GM19240 (cell line): ENCODE data around the gene SMIM44.

ENCODE experiments used
- DNase-seq: peaks from one replicate; pipeline ENCODE4 v3.0.0; 2011; ENCODE audit warnings: low spot score; ENCODE audit not compliant: insufficient read length

SMIM44 gene

DNA sequence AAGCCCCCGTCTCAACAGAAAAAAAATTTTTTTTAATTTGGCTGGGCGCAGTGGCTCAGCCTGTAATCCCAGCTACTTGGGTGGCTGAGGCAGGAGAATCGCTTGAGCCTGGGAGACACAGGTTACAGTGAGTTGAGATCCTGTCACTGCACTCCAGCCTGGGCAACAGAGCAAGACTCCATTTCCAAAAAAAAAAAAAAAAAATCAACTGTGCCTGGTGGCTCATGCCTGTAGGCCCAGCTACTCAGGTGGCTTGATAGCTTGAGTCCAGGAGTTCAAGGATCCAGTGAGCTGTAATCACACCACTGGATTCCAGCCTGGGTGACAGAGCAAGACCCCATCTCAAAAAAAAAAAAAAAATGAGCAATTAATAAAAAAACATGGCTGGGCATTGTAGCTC is 18.5 kb upstream of the SMIM44 start:
- DNase-seq: no peak

DNA sequence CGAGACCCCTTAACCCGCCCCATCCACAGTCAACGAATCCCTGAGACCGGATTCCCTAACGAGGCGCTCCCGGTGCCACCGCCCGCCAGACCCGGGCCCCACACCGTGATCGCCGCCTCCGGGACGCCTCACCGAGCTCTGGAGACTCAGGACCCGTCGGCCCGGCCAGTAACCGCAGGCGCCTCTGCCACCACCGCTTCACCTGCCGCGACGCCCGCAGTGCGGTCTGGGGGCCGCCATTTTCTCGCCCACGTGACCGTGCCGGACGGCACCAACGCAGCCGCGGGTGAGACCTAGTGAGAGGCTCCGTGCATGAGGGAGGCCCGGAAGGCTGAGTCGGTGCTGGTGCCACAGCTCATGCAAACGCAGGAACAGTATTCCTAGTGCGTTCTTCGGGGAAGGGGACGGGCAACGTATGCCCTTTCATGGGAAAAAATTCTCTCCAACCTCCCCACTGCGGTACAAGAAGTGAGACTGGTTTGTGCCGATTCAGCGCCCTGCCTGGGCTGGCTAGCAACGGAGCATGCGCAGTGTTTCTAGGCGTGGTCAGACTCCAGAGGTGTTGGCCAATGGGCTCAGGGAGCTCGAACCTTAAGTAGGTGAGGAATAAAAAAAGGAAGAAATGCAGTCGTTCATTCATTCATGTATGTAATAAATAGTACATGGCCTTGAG is 17.3 kb upstream of the SMIM44 start, which contains the start of gene DOHH:
Gene DOHH, minus strand, starts transcription at position 246 of the 673 bp plus-strand sequence. CDS start 3,860 bp downstream, outside the sequence.
- peak; percentile 98 for DNase-seq

DNA sequence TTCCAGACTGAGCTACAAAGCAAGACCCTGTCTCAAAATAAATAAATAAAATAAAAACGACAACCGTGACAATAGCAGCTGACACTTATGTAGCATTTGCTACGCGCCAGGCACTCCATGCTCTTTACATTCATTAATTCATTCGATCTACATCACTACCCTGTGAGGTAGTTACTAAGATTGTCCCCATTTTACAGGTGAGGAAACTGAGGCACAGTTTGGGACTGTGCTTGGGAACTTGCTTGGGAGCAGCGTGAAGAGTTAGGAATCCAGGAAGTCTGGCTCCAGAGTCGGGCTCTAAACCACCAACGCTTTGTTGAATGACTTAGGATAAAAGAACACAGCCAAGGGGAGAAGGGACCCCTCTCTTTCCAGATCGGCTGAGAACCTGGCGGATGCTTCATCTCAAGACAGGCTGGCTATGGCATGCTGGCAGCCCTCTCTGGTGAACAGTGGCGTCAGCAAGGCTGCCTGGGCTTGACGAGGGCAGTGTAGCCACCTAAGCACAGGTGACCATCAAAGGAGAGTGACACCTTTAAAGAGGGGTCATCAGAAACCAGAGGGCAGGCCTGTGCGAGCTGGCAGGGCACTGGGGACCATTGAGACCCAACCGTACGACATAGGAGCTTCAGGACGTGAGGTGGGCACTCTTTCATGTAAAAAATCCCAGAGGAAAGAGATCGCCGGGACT is 16.6 kb upstream of the SMIM44 start:
- no peak for DNase-seq

DNA sequence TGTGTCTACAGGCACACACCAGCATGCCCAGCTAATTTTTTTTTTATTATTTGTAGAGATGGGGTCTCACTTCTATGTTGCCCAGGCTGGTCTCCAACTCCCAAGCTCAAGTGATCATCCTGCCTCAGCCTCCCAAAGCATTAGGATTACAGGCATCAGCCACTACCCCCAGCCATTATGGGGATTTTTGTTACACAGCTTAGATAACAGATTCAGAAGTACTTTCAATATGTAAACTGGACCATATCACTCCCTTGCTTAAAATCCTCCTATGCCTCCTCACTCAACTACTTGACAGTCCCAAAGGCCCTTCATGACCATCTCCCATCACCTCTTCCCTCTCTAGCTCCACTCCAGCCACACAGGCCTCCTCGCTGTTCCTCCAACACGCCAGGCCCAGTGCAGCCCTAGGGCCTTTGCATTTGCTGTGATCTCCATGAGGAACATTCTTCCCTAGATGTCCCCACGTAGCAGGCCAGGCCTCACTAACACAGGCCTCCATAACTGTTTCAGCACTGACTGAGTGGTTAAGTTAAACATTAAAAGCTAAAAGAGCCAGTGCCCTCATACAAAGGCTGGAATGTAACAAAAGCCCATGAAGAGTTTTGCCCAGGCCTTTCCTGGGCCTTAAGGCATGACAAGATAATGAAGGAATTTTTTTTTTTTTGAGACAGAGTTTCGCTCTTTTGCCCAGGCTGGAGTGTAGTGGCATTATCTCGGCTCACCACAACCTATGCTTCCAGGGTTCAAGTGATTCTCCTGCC is 14.7 kb upstream of the SMIM44 start:
- DNase-seq: no peak

DNA sequence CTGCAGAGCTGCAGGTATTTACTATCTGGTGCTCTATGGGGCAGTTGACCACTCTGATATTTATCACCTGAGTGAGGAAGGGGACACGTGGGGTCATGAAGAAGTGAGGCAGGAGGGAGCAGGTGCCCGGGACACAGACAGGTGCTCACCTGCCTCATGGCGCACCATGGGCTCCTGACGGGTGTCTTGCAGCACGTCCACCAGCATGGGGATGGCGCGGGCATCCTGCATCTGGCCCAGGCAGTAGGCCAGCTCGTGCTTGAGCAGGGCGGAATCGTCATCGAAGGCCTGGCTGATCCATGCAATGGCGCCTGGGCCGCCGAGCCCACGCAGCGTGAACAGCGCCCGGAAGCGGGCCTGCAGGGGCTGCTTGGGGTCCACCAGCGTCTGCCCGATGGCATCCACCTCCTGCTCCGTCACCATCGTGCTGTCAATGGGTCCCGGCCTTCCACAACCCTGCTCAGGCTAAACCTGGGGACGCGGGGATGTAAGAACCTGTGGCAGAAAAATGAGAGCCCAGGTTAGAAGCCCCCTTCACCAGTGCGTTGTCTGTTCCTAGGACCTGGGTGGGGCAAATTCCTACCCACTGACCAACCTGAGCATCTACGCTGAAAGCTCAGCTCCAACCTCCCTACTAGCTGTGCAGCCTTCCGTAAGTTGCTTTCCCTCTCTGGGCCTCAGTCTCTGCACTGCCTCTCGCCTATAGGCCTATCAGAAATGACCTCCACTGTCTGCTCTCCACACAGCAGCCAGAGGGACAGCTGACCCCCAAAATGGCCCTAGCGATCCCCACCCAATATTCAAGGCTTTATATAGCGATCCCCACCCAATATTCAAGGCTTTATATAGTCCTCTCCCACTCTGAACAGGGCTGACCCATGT is 13.4 kb upstream of the SMIM44 start:
- no peak for DNase-seq

DNA sequence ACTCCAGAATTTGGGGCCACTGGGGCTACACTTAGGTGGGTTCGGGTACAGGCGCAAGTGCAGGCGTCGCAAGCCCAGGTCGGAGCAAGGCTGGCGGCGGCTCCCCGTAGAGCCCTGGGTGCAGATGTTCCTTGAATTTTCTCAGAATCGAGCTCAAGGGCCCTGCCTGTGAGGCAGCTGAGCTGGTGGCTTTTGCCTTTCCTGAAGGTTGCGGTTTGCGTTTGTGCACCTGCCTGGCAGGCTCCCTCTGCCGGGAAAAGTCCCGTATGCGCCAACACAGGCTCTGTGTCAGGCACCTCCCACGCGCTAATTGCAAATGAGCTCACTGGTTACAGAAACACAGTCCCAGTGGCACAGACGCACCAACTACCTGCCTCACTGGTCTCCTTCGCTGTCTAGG is 11.3 kb upstream of the SMIM44 start:
- no peak for DNase-seq

DNA sequence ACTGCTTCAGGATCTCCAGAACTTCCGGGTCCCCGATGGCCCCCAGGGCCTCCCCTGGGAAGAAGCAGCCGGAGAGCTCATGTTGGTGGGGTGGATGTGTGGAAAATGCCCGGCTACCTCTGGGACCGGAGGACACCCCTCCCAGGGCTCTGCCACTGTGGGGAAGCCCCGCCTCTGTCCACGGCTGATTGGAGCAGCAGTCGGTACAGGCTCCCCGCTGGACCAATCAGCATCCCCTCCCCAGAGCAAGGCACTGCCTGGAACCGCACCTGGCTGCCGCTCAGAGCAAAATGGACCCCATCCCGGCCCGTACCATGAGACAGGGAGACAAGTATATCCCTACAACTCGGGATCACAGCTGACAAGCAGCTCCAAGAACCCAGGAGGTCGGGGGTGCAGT is 10.8 kb upstream of the SMIM44 start:
- peak; percentile 61 for DNase-seq

DNA sequence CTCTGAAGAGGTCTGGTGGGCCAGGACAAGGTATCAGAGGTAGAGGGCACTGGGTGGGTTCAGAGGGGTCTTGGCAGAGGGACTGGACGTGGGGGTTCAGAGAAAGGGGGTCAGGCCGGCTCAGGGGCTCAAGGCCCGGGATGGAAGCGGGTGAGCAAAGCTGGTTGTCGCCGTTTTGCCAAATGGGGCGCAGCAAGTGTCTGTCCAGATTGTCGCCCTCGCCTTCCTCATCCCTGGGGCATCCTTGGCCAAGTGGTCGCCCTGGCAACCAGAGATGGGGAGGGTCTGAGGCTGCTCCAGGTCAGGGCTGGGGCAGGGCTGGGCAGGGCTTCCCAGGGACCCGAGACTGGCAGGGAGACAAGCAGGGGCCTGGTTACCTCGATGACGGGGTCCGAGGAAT is 10.4 kb upstream of the SMIM44 start:
- DNase-seq: no peak

DNA sequence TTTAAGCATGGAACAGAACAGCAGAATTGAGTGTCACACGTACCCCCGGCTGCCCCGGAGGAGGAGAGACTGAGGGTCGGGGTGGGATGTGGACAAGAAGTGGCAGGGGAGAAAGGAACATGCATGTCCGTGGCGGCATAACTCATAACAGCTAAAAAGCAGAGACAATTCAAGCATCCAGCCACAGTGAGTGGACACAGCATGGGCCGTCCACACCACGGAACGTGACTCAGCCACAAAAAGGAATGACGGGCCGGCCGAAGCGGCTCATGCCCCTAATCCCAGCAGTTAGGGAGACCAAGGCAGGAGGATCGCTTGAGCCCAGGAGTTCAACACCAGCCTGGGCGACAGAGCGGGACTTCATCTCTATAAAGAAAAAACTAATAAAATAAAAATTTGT is 9.7 kb upstream of the SMIM44 start:
- DNase-seq: no peak

DNA sequence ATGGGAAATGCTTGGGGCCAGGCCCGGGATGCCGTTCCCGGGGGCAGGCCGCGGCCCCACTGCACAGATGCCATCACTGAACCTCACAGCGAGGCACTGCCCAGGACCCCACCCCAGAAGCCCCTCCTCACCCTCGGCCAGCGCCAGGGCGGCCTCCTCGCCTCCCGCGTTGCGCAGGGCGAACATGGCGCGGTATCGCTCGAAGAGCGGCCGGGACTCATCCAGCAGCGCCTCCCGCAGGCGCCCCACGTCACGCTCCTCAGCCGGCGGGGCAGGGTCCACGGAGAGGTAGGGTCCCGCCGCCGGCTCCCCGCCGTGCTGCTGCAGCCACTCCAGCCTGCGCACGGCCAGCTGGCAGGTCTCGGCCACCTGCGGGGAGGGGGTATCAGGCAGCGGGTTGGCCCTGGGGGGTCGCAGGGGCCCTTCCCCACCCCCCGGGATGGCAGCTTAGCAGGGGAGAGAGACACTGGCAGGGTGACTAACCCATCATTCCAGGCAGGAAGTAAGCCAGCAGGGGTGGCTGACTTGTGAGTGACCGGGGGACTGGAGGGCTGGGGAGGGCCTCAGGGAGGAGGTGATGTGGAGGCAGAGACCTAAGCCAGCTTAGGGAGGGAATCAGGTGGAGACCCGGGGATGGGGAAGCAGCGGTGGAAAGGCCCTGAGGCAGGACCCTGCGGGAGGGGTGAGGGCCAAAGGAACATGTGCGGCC is 9.0 kb upstream of the SMIM44 start:
- no peak for DNase-seq

DNA sequence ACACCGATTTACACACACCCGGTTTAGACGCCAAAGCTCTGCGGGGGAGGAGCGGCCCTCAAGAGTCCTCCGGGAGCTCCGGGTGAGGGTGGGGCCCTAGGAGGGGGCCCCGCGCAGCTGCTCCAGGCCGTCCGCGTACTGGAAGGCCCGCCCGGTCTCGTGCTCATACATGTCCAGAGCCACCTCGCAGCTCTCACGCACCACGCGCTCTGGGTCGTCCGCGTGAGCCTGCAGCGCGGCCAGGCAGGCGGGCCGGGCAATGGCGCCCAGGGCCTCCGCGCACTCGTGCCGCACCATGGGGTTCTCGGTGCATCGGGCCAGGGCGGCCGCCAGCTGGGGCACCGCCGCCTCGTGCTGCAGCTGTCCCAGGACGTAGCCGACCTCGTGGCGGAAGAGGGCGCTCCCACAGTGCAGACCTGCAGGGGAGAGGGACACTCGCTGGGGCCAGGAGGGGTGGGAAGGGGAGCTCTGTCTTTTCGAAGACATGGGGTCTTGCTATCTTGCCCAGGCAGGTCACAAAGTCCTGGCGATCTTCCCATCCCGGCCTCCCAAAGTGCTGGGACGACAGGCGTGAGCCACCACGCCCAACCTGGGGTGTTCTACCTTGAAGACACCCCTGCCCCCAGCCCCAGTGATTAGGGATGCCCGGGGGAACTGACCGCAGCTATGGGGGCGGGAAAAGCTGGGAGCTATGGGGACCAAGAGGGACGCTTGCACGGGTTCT is 8.3 kb upstream of the SMIM44 start:
- DNase-seq: no peak

DNA sequence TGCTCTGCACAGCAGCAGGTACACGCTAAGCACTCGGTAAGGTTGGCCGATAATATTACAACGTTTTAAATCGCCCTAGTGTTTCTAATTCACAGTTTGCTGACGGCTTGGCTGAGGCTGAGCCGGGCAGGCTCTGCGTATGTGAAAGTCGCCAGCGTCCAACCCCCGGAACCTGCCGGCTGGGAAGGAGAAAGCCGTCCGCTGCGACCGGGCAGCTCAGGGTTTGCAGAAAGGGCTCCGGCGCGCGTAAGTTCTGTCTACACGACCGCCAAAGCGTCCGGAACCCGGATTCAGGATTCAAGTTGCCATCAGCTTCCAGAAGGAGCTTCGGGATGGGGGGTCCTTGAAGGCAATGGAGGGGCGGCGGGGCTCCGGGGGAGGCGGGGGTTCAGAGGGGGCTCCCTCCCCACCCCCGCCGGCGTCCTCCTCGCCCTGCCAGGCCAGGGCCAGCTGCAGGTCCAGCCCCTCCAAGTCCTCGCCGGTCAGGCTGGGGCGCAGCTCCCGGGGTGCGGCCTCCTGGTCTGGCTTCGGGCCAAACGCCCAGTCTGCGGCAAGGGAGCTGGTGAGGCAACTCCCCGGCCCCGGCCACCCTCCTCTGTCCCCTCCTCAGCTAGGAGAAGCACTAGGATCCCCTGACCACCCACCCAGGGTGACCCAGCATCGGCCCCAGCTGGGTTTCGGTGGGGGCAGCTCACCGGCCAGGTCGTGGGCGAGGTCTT is 575 bp downstream of the SMIM44 start:
- DNase-seq: no peak

DNA sequence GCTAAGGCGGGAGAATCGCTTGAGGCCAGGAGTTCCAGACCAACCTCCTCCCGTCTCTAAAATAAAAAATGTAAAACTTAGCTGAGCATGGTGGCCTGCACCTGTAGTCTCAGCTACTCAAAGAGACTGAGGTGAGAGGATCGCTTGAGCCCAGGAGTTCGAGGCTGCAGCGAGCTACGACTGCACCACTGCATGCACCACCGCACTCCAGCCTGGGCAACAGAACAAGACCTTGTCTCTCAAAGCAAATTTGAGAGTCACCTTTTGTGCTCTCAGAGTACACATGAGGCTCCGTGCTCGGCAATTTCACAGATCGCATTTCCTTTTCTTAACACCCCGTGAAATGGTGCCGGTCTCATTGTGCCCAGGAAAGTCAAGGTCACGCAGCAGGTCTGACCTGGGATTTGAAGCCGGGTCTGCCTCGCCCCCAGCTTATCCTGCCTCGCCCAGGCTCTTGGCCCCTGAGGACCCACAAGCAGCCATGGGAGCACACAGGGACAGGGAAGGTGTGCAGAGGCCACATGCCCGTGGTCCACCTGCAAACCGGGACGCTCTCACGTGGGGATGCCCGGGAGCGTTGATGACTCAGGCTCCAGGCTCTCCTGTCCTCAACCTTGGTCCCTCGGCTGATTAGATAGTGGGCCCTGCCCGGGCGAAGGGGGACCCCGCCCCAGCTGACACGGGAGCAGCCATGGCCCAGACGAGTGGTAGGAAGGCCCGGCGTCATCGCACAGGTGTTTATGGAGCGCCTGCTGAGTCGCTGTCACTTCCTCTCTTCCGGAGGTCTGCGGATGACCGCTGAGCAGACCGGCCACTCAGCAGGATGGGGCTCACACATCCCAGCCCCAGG is 1.8 kb downstream of the SMIM44 start:
- DNase-seq: no peak

DNA sequence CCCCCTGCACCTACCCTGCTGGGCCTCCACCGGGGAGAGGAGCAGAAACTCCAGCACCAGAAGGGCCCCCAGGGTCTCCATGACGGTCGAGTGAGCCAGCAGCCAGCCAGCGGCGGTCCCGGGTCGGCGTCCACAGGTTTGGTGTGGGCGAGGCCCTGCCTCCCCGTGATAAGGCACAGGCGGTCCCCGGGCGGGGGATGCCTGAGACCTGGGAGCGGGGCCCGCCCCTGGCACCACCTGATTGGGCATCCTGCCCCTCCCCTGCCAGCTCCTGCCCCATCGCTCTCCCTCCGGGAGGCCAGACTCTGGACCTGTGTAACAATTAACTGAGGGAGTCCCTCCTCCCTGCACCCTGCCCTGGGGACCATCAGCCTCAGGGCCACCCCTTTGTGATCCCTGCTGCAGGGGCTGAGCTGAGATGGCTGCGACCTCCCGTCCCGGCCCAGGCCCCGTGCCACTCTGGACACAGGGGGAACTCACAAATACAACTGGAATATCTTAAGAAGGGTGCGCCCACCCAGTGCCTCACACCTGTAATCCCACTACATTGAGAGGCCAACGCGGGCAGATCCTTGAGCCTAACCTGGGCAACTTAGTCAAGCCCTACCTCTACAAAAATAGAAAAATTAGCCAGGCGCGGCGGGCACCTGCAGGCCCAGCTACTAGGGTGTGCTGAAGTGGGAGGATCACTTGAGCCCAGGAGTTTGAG is 2.7 kb downstream of the SMIM44 start, which contains the start of gene SMIM24:
Gene SMIM24, minus strand, starts transcription at position 143 of the 709 bp plus-strand sequence. Its CDS starts 62 bp downstream, at position 81.
- no peak for DNase-seq

DNA sequence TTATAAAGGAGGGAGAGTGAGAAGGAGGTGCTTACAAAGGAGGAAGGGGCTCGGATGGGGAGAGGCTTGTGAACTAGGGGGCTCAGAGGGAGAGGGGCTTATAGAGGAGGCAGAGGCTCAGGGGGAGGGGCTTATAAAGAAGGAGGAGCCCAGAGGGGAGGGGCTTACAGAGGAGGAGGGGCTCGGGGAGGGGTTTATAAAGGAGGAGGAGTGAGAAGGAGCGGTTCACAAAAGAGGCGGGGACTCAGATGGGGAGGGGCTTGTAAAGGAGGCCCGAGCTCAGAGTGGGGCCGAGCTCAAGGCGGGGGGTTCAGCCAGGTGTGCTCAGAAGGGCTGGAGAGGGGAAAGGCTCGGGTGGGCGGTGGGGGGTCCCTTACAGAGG is 3.4 kb downstream of the SMIM44 start:
- DNase-seq: no peak

DNA sequence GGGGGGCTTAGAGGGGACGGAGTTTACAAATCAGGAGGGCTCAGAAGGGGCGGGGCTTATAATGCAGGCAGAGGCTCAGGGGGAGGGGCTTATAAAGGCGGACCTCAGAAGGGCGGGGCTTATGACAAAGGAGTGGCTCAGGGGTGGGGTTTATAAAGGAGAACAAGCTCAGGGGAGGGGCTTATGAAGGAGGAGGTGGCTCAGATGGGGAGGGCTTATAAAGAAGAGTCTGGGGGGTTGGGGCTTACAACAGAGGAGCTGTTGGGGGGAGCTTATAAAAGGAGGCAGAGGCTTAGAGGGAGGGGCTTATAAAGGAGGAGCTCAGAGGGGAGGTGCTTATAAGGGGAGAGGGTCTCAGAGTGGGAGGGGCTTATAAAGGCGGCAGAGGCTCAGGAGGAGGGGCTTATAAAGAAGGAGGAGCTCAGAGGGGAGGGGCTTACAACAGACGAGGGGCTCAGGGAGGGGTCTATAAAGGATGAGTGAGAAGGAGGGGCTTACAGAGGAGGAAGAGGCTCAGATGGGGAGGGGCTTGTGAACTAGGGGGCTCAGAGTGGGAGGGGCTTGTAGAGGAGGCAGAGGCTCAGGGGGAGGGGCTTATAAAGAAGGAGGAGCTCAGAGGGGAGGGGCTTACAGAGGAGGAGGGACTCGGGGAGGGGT is 3.9 kb downstream of the SMIM44 start:
- no peak for DNase-seq
